ENCODE measurements around the gene SMURF2. TPM values are rescaled to one million over a fixed set of nuclear protein-coding genes. Genes with fewer than 3 reads are reported as not detected.

Gene SMURF2
- total and polyA plus RNA-seq, 7 experiments from 2014 or later, result 8.8 to 35.7 (median 30.9) TPM

GRCh38 chr17:64547319-64547718 lies 114.8 kb downstream of the SMURF2 start:
- H3K9me3 ChIP-seq (ENCODE audit: control insufficient read depth in 2 of 3, low read length in 3 of 3), result no peaks in the 10 kb centered on the region
- intact Hi-C loops (cut with micrococcal nuclease), result no loop called here
- peaks cover 5 to 54% (median 18%) of the 10 kb centered on the region in 3 experiments for H3K36me3 ChIP-seq (ENCODE audit: control insufficient read depth in 2 of 3, insufficient read depth in 3 of 3, low read length in 3 of 3)
- Mint-ChIP-seq H3K4me3 (no peak overlapping the region), H3K36me3 (peaks cover 0 to 42% (median 5%) of the 10 kb centered on the region in 5 donors), H3K4me1 (no peaks in the 10 kb centered on the region), H3K27me3 (no peaks in the 10 kb centered on the region), H3K27ac (peak overlapping the region in 5 of 9 donors; percentile 2 to 58 (median 22)), H3K9me3 (no peaks in the 10 kb centered on the region)
- ATAC-seq, result no peak
- no peaks in the 10 kb centered on the region for H3K27me3 ChIP-seq (ENCODE audit: control insufficient read depth in 2 of 2, insufficient read depth in 2 of 2, low read length in 2 of 2)
- no peaks in the 10 kb centered on the region for H3K4me1 ChIP-seq (ENCODE audit: control insufficient read depth in 2 of 2, insufficient read depth in 2 of 2, low read length in 2 of 2)
- no peak overlapping the region for H3K4me3 ChIP-seq (ENCODE audit: low read length)
- POLR2A ChIA-PET, result no interaction called here
- DNase-seq, result no peak
- no peak overlapping the region for H3K27ac ChIP-seq (ENCODE audit: low read depth, low read length)
- CTCF ChIA-PET, result interaction anchor here (1.0 kb wide), 1 partner anchor 26 kb away, joined by 3 read pairs; no protein-coding TSS in a partner anchor

- Histone ChIP-seq H3K4me1 (ENCODE audit: control insufficient read depth in 2 of 2, insufficient read depth in 2 of 2, low read length in 2 of 2) (no peaks in the 10 kb centered on the region), H3K9me3 (ENCODE audit: control insufficient read depth in 2 of 3, low read length in 3 of 3) (no peaks in the 10 kb centered on the region), H3K27ac (ENCODE audit: low read depth, low read length) (no peak overlapping the region), H3K27me3 (ENCODE audit: control insufficient read depth in 2 of 2, insufficient read depth in 2 of 2, low read length in 2 of 2) (no peaks in the 10 kb centered on the region), H3K36me3 (ENCODE audit: control insufficient read depth in 2 of 3, insufficient read depth in 3 of 3, low read length in 3 of 3) (peaks cover 2 to 50% (median 18%) of the 10 kb centered on the region in 3 experiments), H3K4me3 (ENCODE audit: low read length) (no peak overlapping the region)
- peaks cover 0 to 42% (median 5%) of the 10 kb centered on the region in 5 donors for H3K36me3 Mint-ChIP-seq
- no peaks in the 10 kb centered on the region for H3K27me3 Mint-ChIP-seq
- ChIA-PET CTCF (no interaction called here), POLR2A (interaction anchor here (0.6 kb wide), 1 partner anchor 237 kb away, joined by 3 read pairs; no protein-coding TSS in a partner anchor)
- H3K9me3 Mint-ChIP-seq, result no peaks in the 10 kb centered on the region
- ATAC-seq (no peak), DNase-seq (no peak)
- intact Hi-C loops (cut with micrococcal nuclease), result no loop called here
- H3K4me1 Mint-ChIP-seq, result no peaks in the 10 kb centered on the region
- no peak overlapping the region for H3K4me3 Mint-ChIP-seq
- peak overlapping the region in 1 of 9 donors; percentile 58 for H3K27ac Mint-ChIP-seq
Measured at GRCh38 chr17:64546716-64547115, 115.4 kb downstream of the SMURF2 start.

GRCh38 chr17:64544742-64545141 lies 117.4 kb downstream of the SMURF2 start:
- Mint-ChIP-seq H3K9me3 (no peaks in the 10 kb centered on the region), H3K4me1 (no peaks in the 10 kb centered on the region), H3K27ac (peak overlapping the region in 1 of 9 donors; percentile 70), H3K4me3 (no peak overlapping the region), H3K27me3 (no peaks in the 10 kb centered on the region), H3K36me3 (peaks cover 0 to 31% (median 5%) of the 10 kb centered on the region in 5 donors)
- Histone ChIP-seq H3K4me1 (ENCODE audit: control insufficient read depth in 2 of 2, insufficient read depth in 2 of 2, low read length in 2 of 2) (no peaks in the 10 kb centered on the region), H3K27me3 (ENCODE audit: control insufficient read depth in 2 of 2, insufficient read depth in 2 of 2, low read length in 2 of 2) (no peaks in the 10 kb centered on the region), H3K4me3 (ENCODE audit: low read length) (no peak overlapping the region), H3K9me3 (ENCODE audit: control insufficient read depth in 2 of 3, low read length in 3 of 3) (no peaks in the 10 kb centered on the region), H3K36me3 (ENCODE audit: control insufficient read depth in 2 of 3, insufficient read depth in 3 of 3, low read length in 3 of 3) (peaks cover 0 to 39% (median 18%) of the 10 kb centered on the region in 3 experiments), H3K27ac (ENCODE audit: low read depth, low read length) (no peak overlapping the region)
- POLR2A ChIA-PET, result no interaction called here
- no peak for DNase-seq
- CTCF ChIA-PET, result no interaction called here
- ATAC-seq, result no peak
- intact Hi-C loops (cut with micrococcal nuclease), result loop anchor here in 1 of 2 donors (5.0 kb wide), 1 partner anchor 103 kb away; no protein-coding TSS in a partner anchor

GRCh38 chr17:64540118-64540776 lies 121.9 kb downstream of the SMURF2 start:
- Histone ChIP-seq H3K4me3 (ENCODE audit: low read length) (no peak overlapping the region), H3K36me3 (ENCODE audit: control insufficient read depth in 2 of 3, insufficient read depth in 3 of 3, low read length in 3 of 3) (peaks cover 11 to 35% (median 13%) of the 10 kb centered on the region in 3 experiments), H3K4me1 (ENCODE audit: control insufficient read depth in 2 of 2, insufficient read depth in 2 of 2, low read length in 2 of 2) (no peaks in the 10 kb centered on the region), H3K27ac (ENCODE audit: low read depth, low read length) (no peak overlapping the region), H3K9me3 (ENCODE audit: control insufficient read depth in 2 of 3, low read length in 3 of 3) (no peaks in the 10 kb centered on the region), H3K27me3 (ENCODE audit: control insufficient read depth in 2 of 2, insufficient read depth in 2 of 2, low read length in 2 of 2) (no peaks in the 10 kb centered on the region)
- Mint-ChIP-seq H3K27me3 (no peaks in the 10 kb centered on the region), H3K4me3 (no peak overlapping the region), H3K36me3 (peaks cover 3 to 36% (median 10%) of the 10 kb centered on the region in 5 donors), H3K4me1 (peaks cover 0 to 8% (median 0%) of the 10 kb centered on the region in 7 donors), H3K9me3 (no peaks in the 10 kb centered on the region), H3K27ac (peak overlapping the region in 3 of 9 donors; percentile 17 to 69 (median 22))
- CTCF ChIA-PET, result no interaction called here
- POLR2A ChIA-PET, result no interaction called here
- ATAC-seq (peak; percentile 20), DNase-seq (no peak)
- intact Hi-C loops (cut with micrococcal nuclease), result loop anchor here in 1 of 2 donors (5.0 kb wide), 1 partner anchor 107 kb away; no protein-coding TSS in a partner anchor

GRCh38 chr17:64538508-64539130 lies 123.5 kb downstream of the SMURF2 start:
- H3K27ac ChIP-seq (ENCODE audit: low read depth, low read length), result no peak overlapping the region
- ChIA-PET CTCF (interaction anchor here (1.6 kb wide), 1 partner anchor 218 kb away, joined by 3 read pairs; no protein-coding TSS in a partner anchor), POLR2A (interaction anchor here (1.1 kb wide), 2 partner anchors 15 to 32 kb away, joined by 3 read pairs; partner anchors contain the start of gene CEP95)
- H3K36me3 Mint-ChIP-seq, result peaks cover 3 to 50% (median 18%) of the 10 kb centered on the region in 5 donors
- ATAC-seq, result no peak
- H3K4me3 ChIP-seq (ENCODE audit: low read length), result no peak overlapping the region
- H3K27me3 ChIP-seq (ENCODE audit: control insufficient read depth in 2 of 2, insufficient read depth in 2 of 2, low read length in 2 of 2), result no peaks in the 10 kb centered on the region
- peaks cover 0 to 8% (median 0%) of the 10 kb centered on the region in 7 donors for H3K4me1 Mint-ChIP-seq
- no peaks in the 10 kb centered on the region for H3K4me1 ChIP-seq (ENCODE audit: control insufficient read depth in 2 of 2, insufficient read depth in 2 of 2, low read length in 2 of 2)
- intact Hi-C loops (cut with micrococcal nuclease), result no loop called here
- no peaks in the 10 kb centered on the region for H3K9me3 Mint-ChIP-seq
- no peak overlapping the region for H3K4me3 Mint-ChIP-seq
- no peaks in the 10 kb centered on the region for H3K9me3 ChIP-seq (ENCODE audit: control insufficient read depth in 2 of 3, low read length in 3 of 3)
- peak overlapping the region in 8 of 9 donors; percentile 5 to 84 (median 44) for H3K27ac Mint-ChIP-seq
- no peaks in the 10 kb centered on the region for H3K27me3 Mint-ChIP-seq
- DNase-seq, result no peak
- peaks cover 11 to 51% (median 20%) of the 10 kb centered on the region in 3 experiments for H3K36me3 ChIP-seq (ENCODE audit: control insufficient read depth in 2 of 3, insufficient read depth in 3 of 3, low read length in 3 of 3)

- Histone ChIP-seq H3K4me1 (ENCODE audit: control insufficient read depth in 2 of 2, insufficient read depth in 2 of 2, low read length in 2 of 2) (no peaks in the 10 kb centered on the region), H3K36me3 (ENCODE audit: control insufficient read depth in 2 of 3, insufficient read depth in 3 of 3, low read length in 3 of 3) (peaks cover 16 to 63% (median 26%) of the 10 kb centered on the region in 3 experiments), H3K4me3 (ENCODE audit: low read length) (no peak overlapping the region), H3K27me3 (ENCODE audit: control insufficient read depth in 2 of 2, insufficient read depth in 2 of 2, low read length in 2 of 2) (no peaks in the 10 kb centered on the region), H3K9me3 (ENCODE audit: control insufficient read depth in 2 of 3, low read length in 3 of 3) (no peaks in the 10 kb centered on the region), H3K27ac (ENCODE audit: low read depth, low read length) (no peak overlapping the region)
- ChIA-PET POLR2A (no interaction called here), CTCF (interaction anchor here (1.2 kb wide), 1 partner anchor 118 kb away, joined by 5 read pairs; no protein-coding TSS in a partner anchor)
- H3K36me3 Mint-ChIP-seq, result peaks cover 7 to 53% (median 19%) of the 10 kb centered on the region in 5 donors
- DNase-seq (no peak), ATAC-seq (no peak)
- no peaks in the 10 kb centered on the region for H3K9me3 Mint-ChIP-seq
- H3K4me1 Mint-ChIP-seq, result peaks cover 0 to 8% (median 0%) of the 10 kb centered on the region in 7 donors
- no peaks in the 10 kb centered on the region for H3K27me3 Mint-ChIP-seq
- H3K4me3 Mint-ChIP-seq, result no peak overlapping the region
- H3K27ac Mint-ChIP-seq, result peak overlapping the region in 4 of 9 donors; percentile 10 to 46 (median 26)
- intact Hi-C loops (cut with micrococcal nuclease), result no loop called here
Measured at GRCh38 chr17:64537488-64537887, 124.6 kb downstream of the SMURF2 start.

Measured in naive thymus-derived CD4-positive, alpha-beta T cell (primary cell).